ENCODE data around the gene TTLL9.

TTLL9 gene

DNA sequence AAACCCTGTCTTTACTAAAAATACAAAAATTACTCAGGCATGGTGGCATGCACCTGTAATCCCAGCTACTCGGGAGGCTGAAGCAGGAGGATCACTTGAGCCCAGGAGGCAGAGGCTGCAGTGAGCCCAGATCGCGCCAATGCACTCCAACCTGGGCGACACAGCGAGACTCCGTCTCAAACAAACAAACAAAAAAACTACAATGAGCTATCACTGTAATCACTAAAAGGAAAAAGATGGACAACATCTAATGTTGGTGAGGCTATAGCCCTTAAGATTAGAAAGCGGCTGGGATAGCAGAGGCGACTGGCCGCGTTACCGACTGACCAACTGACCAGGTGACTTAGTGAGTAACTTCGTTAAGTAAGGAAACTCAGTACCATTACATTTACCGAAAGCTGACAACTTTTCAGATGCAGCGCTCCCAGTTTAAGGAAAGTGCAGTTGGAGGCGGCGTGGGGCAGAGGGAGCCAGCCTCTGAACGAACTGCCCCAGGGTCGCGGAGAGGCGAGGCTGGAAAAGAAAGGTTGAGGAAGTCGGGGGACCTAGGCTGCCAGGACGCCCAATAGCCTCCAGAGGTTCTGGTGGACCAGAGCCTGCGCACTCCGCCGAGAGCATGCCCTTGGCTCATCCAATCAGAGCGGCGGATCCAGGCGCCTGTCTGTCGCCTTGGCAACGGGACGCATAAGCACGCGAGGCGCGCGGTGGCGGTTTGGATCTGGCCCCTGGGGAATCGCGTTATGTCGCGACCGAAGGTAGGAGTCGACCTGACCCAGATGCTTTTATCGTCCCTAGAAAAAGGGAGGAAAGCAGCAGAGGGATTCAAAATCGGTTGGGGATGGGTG is 8.9 kb downstream of the TTLL9 start:
- ATAC-seq = peak; percentile 98
- H3K36me3 Mint-ChIP-seq = no peaks in the 10 kb centered on the region
- peak overlapping the region; percentile 79 for H3K27ac Mint-ChIP-seq
- H3K27me3 Mint-ChIP-seq = no peaks in the 10 kb centered on the region
- H3K4me1 Mint-ChIP-seq = peaks cover 17% of the 10 kb centered on the region
- H3K4me3 Mint-ChIP-seq = peak overlapping the region; percentile 98
- H3K9me3 Mint-ChIP-seq = no peaks in the 10 kb centered on the region

DNA sequence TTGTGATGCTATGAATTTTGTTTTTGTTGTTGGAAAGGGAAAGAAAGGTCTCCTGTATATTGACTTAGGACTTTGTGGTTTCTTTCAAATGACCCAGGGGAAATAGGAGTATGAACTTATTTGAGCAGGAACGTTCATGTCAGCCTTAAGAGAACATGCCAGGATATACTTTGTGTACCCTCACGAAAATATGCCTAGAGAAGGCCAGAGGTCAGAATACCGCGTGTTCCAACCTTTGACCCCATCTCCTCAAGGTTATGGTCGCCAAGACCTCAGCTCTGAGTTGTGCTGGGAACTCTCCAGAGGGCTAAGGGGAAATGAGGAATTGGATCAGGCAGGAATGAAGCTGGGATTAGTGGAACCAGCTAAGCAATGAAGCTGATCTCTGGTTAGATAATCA is 11.5 kb downstream of the TTLL9 start:
- Mint-ChIP-seq H3K27ac (peak overlapping the region; percentile 79), H3K4me1 (peaks cover 17% of the 10 kb centered on the region), H3K27me3 (no peaks in the 10 kb centered on the region), H3K9me3 (no peaks in the 10 kb centered on the region), H3K36me3 (no peaks in the 10 kb centered on the region), H3K4me3 (no peak overlapping the region)
- ATAC-seq = no peak

DNA sequence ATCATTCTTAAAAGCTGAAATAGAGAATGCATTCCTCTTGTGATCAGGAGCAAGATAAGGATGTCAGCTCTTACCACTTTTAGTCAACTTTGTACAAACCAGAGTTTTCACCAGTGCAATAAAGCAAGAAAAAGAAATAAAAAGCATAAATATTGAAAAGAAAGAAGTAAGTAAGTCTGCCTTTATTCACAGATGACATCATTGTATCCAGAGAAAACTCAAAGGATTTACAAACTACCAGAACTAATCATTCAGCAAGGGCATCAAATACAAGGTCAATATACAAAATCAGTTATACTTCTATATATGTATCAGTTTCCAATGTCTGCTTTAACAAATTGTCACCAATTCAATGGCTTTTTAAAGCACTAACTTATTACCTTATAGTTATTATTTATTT is 13.4 kb downstream of the TTLL9 start:
- H3K4me3 Mint-ChIP-seq = no peak overlapping the region
- no peak for ATAC-seq
- H3K27me3 Mint-ChIP-seq = no peaks in the 10 kb centered on the region
- H3K9me3 Mint-ChIP-seq = no peaks in the 10 kb centered on the region
- H3K4me1 Mint-ChIP-seq = peaks cover 17% of the 10 kb centered on the region
- no peak overlapping the region for H3K27ac Mint-ChIP-seq
- no peaks in the 10 kb centered on the region for H3K36me3 Mint-ChIP-seq

DNA sequence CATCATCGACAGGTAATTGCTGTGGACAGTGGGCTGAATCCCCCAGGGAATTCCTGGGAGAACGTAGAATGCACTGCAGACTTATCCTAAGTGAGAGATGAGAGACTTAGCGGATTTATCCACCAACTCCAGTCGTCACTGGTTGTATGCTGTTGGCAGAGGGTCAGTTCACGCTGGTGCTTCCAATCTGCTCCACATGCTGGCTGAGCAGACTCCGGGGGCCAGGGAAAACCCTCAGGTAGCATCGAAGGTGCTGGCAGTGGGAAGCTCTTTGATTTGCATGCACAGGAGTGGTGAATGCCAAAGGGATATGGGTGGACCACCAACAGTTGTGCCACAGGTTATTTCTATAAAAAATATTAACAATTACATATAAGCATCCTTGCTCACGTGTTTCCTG is 20.2 kb downstream of the TTLL9 start:
- no peaks in the 10 kb centered on the region for H3K9me3 Mint-ChIP-seq
- no peak for ATAC-seq
- no peaks in the 10 kb centered on the region for H3K27me3 Mint-ChIP-seq
- H3K36me3 Mint-ChIP-seq = no peaks in the 10 kb centered on the region
- peaks cover 23% of the 10 kb centered on the region for H3K4me1 Mint-ChIP-seq
- H3K4me3 Mint-ChIP-seq = no peak overlapping the region
- peak overlapping the region; percentile 70 for H3K27ac Mint-ChIP-seq

DNA sequence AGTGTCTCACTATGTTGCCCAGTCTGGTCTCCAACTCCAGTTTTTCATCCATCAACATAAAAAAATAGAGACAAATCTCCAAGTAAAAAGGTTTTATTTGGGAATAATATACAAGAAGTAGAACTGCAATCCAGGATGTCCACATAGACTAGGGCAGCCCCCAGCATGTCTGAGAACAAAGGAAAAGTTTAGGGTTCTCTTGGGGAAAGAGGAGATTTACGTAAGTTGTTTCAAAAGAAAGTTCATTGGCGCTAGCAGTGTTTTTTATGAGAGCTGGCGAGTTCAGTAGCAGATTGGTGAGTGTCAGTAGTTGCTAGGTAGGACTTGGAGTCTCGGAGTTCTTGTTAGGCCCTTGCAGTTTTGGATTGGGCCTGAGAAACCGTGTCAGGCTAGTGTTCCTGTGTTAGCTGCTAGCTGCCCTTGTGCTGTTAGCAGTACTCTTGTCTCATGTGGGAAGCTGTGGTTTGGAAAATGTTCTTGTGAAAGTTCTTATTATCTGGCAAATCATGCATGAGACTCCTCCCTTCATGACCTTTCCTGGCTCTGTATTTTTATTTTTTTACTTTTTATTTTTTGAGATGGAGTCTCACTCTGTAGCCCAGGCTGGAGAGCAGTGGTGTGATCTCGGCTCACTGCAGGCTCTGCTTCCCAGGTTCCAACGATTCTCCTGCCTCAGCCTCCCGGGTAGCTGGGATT is 24.7 kb downstream of the TTLL9 start:
- Mint-ChIP-seq H3K36me3 (peaks cover 7% of the 10 kb centered on the region), H3K27ac (peak overlapping the region; percentile 89), H3K4me3 (peak overlapping the region; percentile 46), H3K27me3 (no peaks in the 10 kb centered on the region), H3K4me1 (peaks cover 28% of the 10 kb centered on the region), H3K9me3 (no peaks in the 10 kb centered on the region)
- peak; percentile 100 for ATAC-seq

DNA sequence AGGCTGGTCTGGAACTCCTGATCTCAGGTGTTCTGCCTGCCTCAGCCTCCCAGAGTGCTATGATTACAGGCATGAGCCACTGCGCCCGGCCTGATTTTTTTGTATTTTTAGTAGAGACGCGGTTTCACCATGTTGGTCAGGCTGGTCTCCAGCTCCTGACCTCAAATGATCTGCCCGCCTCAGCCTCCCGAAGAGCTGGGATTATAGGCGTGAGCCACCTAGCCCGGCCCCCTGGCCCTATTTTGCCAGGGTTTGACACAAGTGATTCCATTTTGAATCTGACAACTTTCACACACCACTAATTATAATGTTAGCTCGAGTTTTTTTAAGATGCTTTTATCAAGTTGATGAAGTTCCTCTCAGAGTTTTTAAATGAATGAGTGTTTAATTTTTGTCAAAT is 25.6 kb downstream of the TTLL9 start:
- Mint-ChIP-seq H3K9me3 (no peaks in the 10 kb centered on the region), H3K36me3 (peaks cover 7% of the 10 kb centered on the region), H3K4me1 (peaks cover 25% of the 10 kb centered on the region), H3K27ac (peak overlapping the region; percentile 89), H3K27me3 (no peaks in the 10 kb centered on the region), H3K4me3 (peak overlapping the region; percentile 21)
- no peak for ATAC-seq

DNA sequence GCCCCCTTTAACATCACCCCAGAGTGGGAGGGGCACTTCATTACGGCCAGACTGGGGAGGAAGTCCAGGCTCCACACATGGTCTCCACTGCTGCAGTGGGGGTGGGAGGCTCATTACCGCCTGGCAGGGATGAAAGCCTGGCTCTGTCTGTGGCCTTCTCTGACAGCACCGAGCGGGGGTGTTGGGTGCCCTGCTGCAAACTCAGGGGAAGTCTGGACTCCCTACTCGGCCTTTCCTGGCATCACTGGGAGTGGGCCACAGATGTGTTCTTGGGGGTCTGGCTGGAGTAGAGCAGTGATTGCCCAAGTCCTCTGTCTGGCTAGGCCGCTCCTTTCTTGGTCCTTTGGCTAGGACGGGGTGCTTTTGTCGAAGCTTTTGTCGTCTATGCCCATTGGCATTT is 27.1 kb downstream of the TTLL9 start:
- Mint-ChIP-seq H3K4me1 (peaks cover 25% of the 10 kb centered on the region), H3K27me3 (no peaks in the 10 kb centered on the region), H3K27ac (peak overlapping the region; percentile 89), H3K9me3 (no peaks in the 10 kb centered on the region), H3K4me3 (no peak overlapping the region), H3K36me3 (peaks cover 7% of the 10 kb centered on the region)
- ATAC-seq = no peak

DNA sequence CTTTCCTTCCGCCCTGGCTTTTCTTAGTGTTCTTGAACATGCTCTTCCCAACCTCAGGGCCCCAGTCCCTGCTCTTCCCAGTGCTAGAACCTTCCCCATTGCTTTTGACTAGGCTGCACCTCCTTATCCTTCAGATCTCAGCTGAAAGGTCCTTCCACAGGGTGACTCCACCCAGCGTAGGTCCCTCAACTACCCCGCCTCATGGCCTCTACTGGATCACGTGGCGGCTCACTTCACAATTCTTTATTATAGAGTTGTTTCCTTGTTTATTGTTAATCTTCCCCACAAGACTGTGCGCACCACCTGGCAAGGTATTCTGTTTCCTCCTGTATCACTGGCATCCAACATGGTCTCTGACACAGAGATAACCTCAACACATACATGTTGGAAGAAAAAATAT is 31.2 kb downstream of the TTLL9 start:
- no peak for ATAC-seq
- H3K4me3 Mint-ChIP-seq = no peak overlapping the region
- H3K27ac Mint-ChIP-seq = no peak overlapping the region
- no peaks in the 10 kb centered on the region for H3K9me3 Mint-ChIP-seq
- H3K4me1 Mint-ChIP-seq = peaks cover under 1% of the 10 kb centered on the region
- no peaks in the 10 kb centered on the region for H3K27me3 Mint-ChIP-seq
- H3K36me3 Mint-ChIP-seq = peaks cover 14% of the 10 kb centered on the region

DNA sequence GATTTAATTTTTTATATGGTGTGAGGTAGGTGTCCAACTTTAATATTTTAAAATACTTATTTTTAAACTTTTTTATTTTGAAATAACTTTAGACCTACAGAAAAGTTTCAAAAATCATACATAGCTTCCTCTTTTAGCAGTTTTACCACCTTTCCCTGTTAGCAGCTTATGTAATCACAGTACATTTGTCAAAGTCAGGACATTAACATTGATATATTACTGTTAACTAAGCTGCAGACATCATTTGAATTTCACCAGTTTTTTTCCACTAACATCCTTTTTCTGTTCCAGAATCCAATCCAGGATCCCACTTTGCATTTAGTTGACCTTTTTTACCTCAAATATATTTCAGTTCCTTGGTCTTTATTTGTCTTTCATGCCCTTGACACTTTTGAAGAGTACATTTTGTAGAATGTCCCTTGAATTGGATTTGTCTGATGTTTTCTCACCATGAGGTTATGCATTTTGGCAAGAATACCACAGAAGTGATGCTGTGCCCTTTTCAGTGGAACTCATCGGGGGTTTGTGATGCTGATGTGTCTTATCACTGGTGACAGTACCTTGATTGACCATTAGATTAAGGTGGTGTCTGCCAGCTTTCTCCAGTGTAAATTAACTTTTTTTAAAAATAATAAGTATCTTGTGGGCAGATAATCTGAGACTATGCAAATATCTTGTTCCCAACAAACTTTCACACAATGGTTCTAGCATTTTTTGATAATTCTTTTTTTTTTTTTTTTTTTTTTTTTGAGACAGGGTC is 33.4 kb downstream of the TTLL9 start:
- Mint-ChIP-seq H3K4me3 (no peak overlapping the region), H3K27ac (no peak overlapping the region), H3K9me3 (no peaks in the 10 kb centered on the region), H3K36me3 (peaks cover 10% of the 10 kb centered on the region), H3K4me1 (no peaks in the 10 kb centered on the region), H3K27me3 (no peaks in the 10 kb centered on the region)
- no peak for ATAC-seq

DNA sequence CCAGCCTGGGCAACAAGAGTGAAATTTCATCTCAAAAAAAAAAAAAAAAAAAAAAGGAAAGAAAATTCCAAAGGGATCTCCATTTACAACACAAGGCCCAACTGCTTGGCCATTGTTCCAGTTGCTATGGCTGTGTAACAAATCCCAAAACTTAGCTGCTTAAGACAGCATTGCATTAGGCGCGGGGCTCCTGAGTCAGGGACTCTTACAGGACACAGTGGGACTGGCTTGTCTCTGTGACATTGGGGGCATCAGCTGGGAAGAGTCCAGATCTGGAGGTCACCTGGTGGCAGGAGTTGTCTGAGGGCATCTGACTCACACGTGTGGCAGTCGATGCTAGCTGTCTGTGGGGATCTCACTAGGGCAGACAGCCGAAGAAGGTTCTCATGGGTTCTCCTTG is 35.6 kb downstream of the TTLL9 start:
- H3K27ac Mint-ChIP-seq = no peak overlapping the region
- no peak overlapping the region for H3K4me3 Mint-ChIP-seq
- no peak for ATAC-seq
- no peaks in the 10 kb centered on the region for H3K4me1 Mint-ChIP-seq
- H3K27me3 Mint-ChIP-seq = no peaks in the 10 kb centered on the region
- peaks cover 7% of the 10 kb centered on the region for H3K36me3 Mint-ChIP-seq
- no peaks in the 10 kb centered on the region for H3K9me3 Mint-ChIP-seq

DNA sequence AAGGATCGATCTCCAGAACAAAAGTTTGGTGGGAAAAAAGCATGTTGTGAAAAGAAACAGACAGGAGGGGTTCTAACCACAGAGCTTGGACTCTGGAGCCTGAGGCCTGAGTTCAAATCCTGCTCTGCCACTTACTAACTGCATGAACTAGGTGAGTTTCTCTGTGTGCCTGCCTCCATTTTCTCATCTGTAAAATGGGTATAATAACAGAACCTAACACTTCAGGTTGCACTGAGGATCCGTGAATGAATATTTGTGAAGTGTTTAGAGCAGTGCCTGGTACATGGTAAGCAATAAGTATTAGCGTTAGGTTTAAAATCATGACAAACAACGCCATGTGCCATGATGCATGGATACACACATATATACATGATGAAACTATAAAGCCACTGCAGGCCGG is 36.6 kb downstream of the TTLL9 start:
- Mint-ChIP-seq H3K36me3 (peaks cover 7% of the 10 kb centered on the region), H3K27me3 (no peaks in the 10 kb centered on the region), H3K27ac (no peak overlapping the region), H3K9me3 (no peaks in the 10 kb centered on the region), H3K4me3 (no peak overlapping the region), H3K4me1 (no peaks in the 10 kb centered on the region)
- ATAC-seq = no peak

DNA sequence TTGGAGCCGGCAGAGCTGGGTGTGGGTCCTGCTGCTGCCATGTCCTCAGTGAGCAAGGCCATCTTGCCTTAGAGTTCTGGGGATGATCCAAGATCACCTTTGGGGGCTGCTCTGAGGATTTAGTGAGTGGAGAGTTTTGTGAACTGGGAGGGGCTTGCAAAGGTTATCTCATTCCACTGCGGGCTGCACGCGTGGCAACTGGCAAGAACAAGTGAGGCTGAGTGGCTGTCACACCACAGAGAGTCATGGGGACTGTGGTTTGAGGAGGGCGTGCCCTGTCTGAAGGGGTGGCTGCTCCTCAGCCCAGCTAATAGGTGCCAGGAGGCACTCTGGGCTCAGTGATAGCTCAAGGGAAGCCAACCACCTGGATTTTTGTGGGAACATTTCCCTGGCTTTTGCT is 37.6 kb downstream of the TTLL9 start:
- H3K27ac Mint-ChIP-seq = peak overlapping the region; percentile 10
- no peaks in the 10 kb centered on the region for H3K9me3 Mint-ChIP-seq
- ATAC-seq = no peak
- peaks cover 6% of the 10 kb centered on the region for H3K36me3 Mint-ChIP-seq
- no peak overlapping the region for H3K4me3 Mint-ChIP-seq
- H3K27me3 Mint-ChIP-seq = no peaks in the 10 kb centered on the region
- no peaks in the 10 kb centered on the region for H3K4me1 Mint-ChIP-seq

DNA sequence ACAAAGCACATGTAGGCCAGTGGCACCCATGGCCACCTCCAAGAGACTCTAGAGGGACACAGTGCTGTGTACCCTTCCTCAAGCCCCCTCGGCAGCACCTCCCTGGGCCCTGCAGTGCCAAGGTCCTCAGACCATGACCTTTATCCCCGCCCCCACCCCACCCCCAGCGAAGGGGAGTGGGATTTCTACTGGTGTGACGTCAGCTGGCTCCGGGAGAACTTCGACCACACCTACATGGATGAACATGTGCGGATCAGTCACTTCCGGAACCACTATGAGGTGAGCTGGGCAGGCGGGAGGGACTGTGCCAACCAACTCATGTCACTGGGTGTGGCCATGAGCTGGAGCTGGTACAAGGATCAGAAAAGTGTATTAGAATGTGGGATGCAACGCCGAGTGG is 38.0 kb downstream of the TTLL9 start:
- H3K27ac Mint-ChIP-seq = no peak overlapping the region
- no peak for ATAC-seq
- H3K9me3 Mint-ChIP-seq = no peaks in the 10 kb centered on the region
- no peak overlapping the region for H3K4me3 Mint-ChIP-seq
- no peaks in the 10 kb centered on the region for H3K27me3 Mint-ChIP-seq
- H3K36me3 Mint-ChIP-seq = peaks cover 2% of the 10 kb centered on the region
- no peaks in the 10 kb centered on the region for H3K4me1 Mint-ChIP-seq

DNA sequence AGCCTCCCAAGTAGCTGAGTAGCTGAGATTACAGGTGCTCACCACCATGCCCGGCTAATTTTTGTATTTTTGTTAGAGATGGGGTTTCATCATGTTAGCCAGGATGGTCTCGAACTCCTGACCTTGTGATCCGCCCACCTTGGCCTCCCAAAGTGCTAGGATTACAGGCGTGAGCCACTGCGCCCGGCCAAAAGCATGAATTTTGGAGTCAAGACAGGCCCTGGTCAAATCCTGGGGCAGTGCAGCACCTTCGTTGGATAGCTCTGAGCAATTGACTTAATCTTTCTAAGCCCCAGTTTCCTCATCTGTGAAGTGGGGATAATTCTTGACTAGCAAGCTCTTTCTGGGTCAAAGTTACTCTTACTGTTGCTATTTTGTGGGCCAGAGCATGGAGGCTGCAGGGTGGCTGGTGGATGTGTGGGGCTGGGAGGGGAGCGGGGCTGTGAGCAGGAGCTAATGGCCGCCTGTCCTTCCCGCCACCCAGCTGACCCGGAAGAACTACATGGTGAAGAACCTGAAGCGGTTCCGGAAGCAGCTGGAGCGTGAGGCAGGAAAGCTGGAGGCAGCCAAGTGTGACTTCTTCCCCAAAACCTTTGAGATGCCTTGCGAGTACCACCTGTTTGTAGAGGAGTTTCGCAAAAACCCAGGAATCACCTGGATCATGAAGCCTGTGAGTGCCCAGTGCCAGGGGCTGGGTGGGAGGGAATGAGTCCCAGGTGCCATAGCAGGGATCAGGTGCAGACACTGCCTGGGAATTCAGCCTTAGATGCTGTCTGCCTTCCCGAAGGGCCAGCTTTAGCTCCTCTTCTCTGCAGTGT is 39.0 kb downstream of the TTLL9 start:
- ATAC-seq = no peak
- H3K4me3 Mint-ChIP-seq = no peak overlapping the region
- H3K9me3 Mint-ChIP-seq = no peaks in the 10 kb centered on the region
- no peaks in the 10 kb centered on the region for H3K36me3 Mint-ChIP-seq
- H3K27me3 Mint-ChIP-seq = no peaks in the 10 kb centered on the region
- no peak overlapping the region for H3K27ac Mint-ChIP-seq
- H3K4me1 Mint-ChIP-seq = no peaks in the 10 kb centered on the region
